ENCODE results near the gene DVL3. TPM values are rescaled to one million over a fixed set of nuclear protein-coding genes. Genes with fewer than 3 reads are reported as not detected.

The DVL3 gene
- total RNA-seq, 2 experiments from 2014 or later = 38.5 to 65.6 TPM

GRCh38 chr3:184175981-184176376, 20.8 kb downstream of the DVL3 start:
- POLR2A ChIA-PET = no interaction called here
- peak overlapping the region; percentile 94 for H3K4me3 ChIP-seq (ENCODE audit: low read depth, low read length, poor library complexity, severe bottlenecking)
- H3K9me2 ChIP-seq (ENCODE audit: insufficient read depth, low read length) = no peaks in the 10 kb centered on the region
- no peak for TF ChIP-seq EZH2phosphoT487 (IDR thresholded peaks at IDR 0.05; ENCODE audit: borderline replicate concordance, low read depth, low read length)
- TF ChIP-seq CTCF (conservative IDR thresholded peaks at IDR 0.05; ENCODE audit: low read length) = no peak
- CTCF ChIA-PET (ENCODE audit: unreplicated experiment) = no interaction called here
- H3K4me2 ChIP-seq (ENCODE audit: low read length) = peak overlapping the region; percentile 93
- H3K36me3 ChIP-seq (ENCODE audit: insufficient read depth, low read length) = peaks cover 45% of the 10 kb centered on the region
- intact Hi-C loops (cut with micrococcal nuclease; ENCODE audit: unreplicated experiment) = loop anchor here (2.0 kb wide), 1 partner anchor 123 kb away; the partner anchor contains the start of gene PSMD2
- H3K9me3 ChIP-seq (ENCODE audit: low read length) = no peaks in the 10 kb centered on the region
- BruUV-seq (replicated peaks) = no TSS peak
- no peaks in the 10 kb centered on the region for H4K20me1 ChIP-seq (ENCODE audit: insufficient read depth, low read length)
- H2AFZ ChIP-seq (ENCODE audit: low read length) = no peak overlapping the region
- peaks cover 14% of the 10 kb centered on the region for H3K79me2 ChIP-seq (ENCODE audit: insufficient read depth, low read depth, low read length)
- no peak for DNase-seq (ENCODE audit: low spot score)
- no peak overlapping the region for H3K27ac ChIP-seq (ENCODE audit: low read depth, low read length, poor library complexity, severe bottlenecking)
- peaks cover 26% of the 10 kb centered on the region for H3K4me1 ChIP-seq (ENCODE audit: insufficient read depth, low read length, poor library complexity, severe bottlenecking)

GRCh38 chr3:184176377-184177330, 21.5 kb downstream of the DVL3 start:
- Histone ChIP-seq H3K9me2 (ENCODE audit: insufficient read depth, low read length) (no peaks in the 10 kb centered on the region), H3K9me3 (ENCODE audit: low read length) (no peaks in the 10 kb centered on the region), H3K4me1 (ENCODE audit: insufficient read depth, low read length, poor library complexity, severe bottlenecking) (peaks cover 26% of the 10 kb centered on the region), H3K27ac (ENCODE audit: low read depth, low read length, poor library complexity, severe bottlenecking) (no peak overlapping the region), H3K4me2 (ENCODE audit: low read length) (peak overlapping the region; percentile 93), H3K36me3 (ENCODE audit: insufficient read depth, low read length) (peaks cover 46% of the 10 kb centered on the region), H4K20me1 (ENCODE audit: insufficient read depth, low read length) (no peaks in the 10 kb centered on the region), H3K4me3 (ENCODE audit: low read depth, low read length, poor library complexity, severe bottlenecking) (peak overlapping the region; percentile 94), H2AFZ (ENCODE audit: low read length) (no peak overlapping the region), H3K79me2 (ENCODE audit: insufficient read depth, low read depth, low read length) (peaks cover 14% of the 10 kb centered on the region)
- intact Hi-C loops (cut with micrococcal nuclease; ENCODE audit: unreplicated experiment) = no loop called here
- ChIA-PET POLR2A (interaction anchor here (0.9 kb wide), 1 partner anchor 9 kb away, joined by 4 read pairs; the partner anchor contains the start of gene ABCF3), CTCF (ENCODE audit: unreplicated experiment) (interaction anchor here (0.5 kb wide), 1 partner anchor 235 kb away, joined by 7 read pairs; no protein-coding TSS in a partner anchor)
- BruUV-seq (replicated peaks) = no TSS peak
- no peak for DNase-seq (ENCODE audit: low spot score)
- TF ChIP-seq CTCF (conservative IDR thresholded peaks at IDR 0.05; ENCODE audit: low read length) = no peak

GRCh38 chr3:184177331-184177731, 22.2 kb downstream of the DVL3 start:
- POLR2A ChIA-PET = interaction anchor here (0.6 to 0.9 kb wide), 2 partner anchors 8 to 1498 kb away, joined by 3 to 4 read pairs; partner anchors contain the start of gene ABCF3
- peaks cover 14% of the 10 kb centered on the region for H3K79me2 ChIP-seq (ENCODE audit: insufficient read depth, low read depth, low read length)
- H3K27ac ChIP-seq (ENCODE audit: low read depth, low read length, poor library complexity, severe bottlenecking) = no peak overlapping the region
- H2AFZ ChIP-seq (ENCODE audit: low read length) = no peak overlapping the region
- no peak for TF ChIP-seq CTCF (conservative IDR thresholded peaks at IDR 0.05; ENCODE audit: low read length)
- TF ChIP-seq EZH2phosphoT487 (IDR thresholded peaks at IDR 0.05; ENCODE audit: borderline replicate concordance, low read depth, low read length) = no peak
- no peaks in the 10 kb centered on the region for H3K9me2 ChIP-seq (ENCODE audit: insufficient read depth, low read length)
- CTCF ChIA-PET (ENCODE audit: unreplicated experiment) = no interaction called here
- intact Hi-C loops (cut with micrococcal nuclease; ENCODE audit: unreplicated experiment) = no loop called here
- DNase-seq (ENCODE audit: low spot score) = no peak
- peaks cover 53% of the 10 kb centered on the region for H3K36me3 ChIP-seq (ENCODE audit: insufficient read depth, low read length)
- peak overlapping the region; percentile 93; the same call in 1 of the 2 replicates for H3K4me2 ChIP-seq (ENCODE audit: low read length)
- no TSS peak for BruUV-seq (replicated peaks)
- no peaks in the 10 kb centered on the region for H3K9me3 ChIP-seq (ENCODE audit: low read length)
- H4K20me1 ChIP-seq (ENCODE audit: insufficient read depth, low read length) = no peaks in the 10 kb centered on the region
- H3K4me3 ChIP-seq (ENCODE audit: low read depth, low read length, poor library complexity, severe bottlenecking) = no peak overlapping the region
- H3K4me1 ChIP-seq (ENCODE audit: insufficient read depth, low read length, poor library complexity, severe bottlenecking) = peaks cover 26% of the 10 kb centered on the region

All from OCI-LY7 (cell line).